C4-2B (cell line): Measurements from ENCODE around the gene RUFY2.

Source experiments
- H3K27ac ChIP-seq: fragments of 450-650 bp; 2 replicates; pipeline ENCODE4 v1.5.1; 2017
- CTCF ChIP-seq: fragments of 450-650 bp; conservative IDR thresholded peaks from 2 replicates; pipeline ENCODE4 v1.5.1; 2017; ENCODE audit warnings: mild to moderate bottlenecking
- ZFX ChIP-seq: fragments of 450-650 bp; IDR thresholded peaks from 2 replicates; pipeline ENCODE4 v1.6.1; 2017

RUFY2 gene

GRCh38 chr10:68402276-68402675 is 4.8 kb downstream of the RUFY2 start:
- TF ChIP-seq CTCF (no peak), ZFX (no peak)
- no peak overlapping the region for H3K27ac ChIP-seq

DNA sequence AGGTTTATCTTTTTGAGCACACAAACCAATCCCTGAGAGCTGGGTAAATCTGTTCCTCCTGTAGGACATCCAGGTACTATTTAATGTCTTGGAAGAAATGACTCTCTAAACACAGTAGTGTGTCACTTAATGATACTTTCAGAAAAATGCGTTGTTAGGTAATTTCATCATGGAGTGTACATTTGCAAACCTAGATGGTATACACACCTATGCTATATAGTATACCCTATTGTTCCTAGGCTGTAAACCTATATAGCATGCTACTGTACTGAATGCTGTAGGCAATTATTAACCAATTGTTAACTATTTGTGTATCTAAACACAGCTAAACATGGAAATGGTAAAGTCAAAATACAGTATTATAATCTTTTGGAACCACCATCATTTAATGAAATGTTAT is 10.1 kb downstream of the RUFY2 start:
- no peak for TF ChIP-seq ZFX
- TF ChIP-seq CTCF: no peak
- H3K27ac ChIP-seq: no peak overlapping the region

DNA sequence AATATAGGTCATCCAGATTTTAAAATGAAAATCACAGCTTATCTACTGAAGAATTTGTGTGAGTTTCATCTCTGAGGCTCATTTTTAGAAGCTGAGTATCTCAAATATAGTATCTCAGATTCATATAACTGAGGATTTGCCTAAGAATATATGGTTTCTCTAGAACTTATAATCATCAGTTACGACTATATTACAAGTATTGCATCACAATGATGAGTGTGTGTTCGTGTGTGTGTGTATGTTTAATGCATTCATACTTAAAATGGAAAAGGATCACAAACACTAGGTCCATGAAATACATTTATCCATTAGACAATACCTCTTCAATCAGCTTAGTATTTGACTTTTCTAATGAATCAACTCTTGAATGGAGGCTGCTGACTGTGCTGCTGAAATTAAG is 21.3 kb downstream of the RUFY2 start:
- H3K27ac ChIP-seq: no peak overlapping the region

DNA sequence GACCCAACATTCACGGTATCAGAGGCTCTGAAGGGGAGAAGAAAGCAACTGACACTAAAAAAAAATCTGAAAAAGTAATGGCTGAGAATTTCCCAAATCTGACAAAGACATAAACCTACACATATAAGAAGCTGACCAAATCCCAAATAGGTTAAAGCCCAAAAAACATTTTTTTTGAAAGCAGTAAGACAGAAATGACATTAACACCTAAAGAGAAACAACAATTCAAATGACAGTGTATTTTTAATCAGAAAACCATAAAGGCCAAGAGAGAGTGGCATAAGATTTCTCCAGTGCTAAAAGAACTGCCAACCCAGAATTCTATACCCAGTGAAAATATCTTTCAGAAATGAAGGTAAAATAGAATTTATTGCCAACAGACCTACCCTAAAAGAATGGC is 35.5 kb downstream of the RUFY2 start:
- TF ChIP-seq ZFX: no peak
- no peak for TF ChIP-seq CTCF
- no peak overlapping the region for H3K27ac ChIP-seq

More for the DNA sequence above, 21.3 kb downstream of the RUFY2 start:
- TF ChIP-seq CTCF (no peak), ZFX (no peak)

- H3K27ac ChIP-seq: no peak overlapping the region
- no peak for TF ChIP-seq CTCF
- no peak for TF ChIP-seq ZFX
Observed at GRCh38 chr10:68367121-68367520, 40.0 kb downstream of the RUFY2 start.

GRCh38 chr10:68366600-68366999 is 40.5 kb downstream of the RUFY2 start:
- no peak overlapping the region for H3K27ac ChIP-seq
- TF ChIP-seq ZFX (no peak), CTCF (no peak)

- TF ChIP-seq ZFX: no peak
- no peak for TF ChIP-seq CTCF
- H3K27ac ChIP-seq: no peak overlapping the region
Observed at GRCh38 chr10:68365611-68366010, 41.5 kb downstream of the RUFY2 start.
